GM18861 (cell line): ENCODE measurements around the gene TRIM65.
A peak's percentile ranks its signal among the peaks of the same experiment; 100 is the strongest.
"Not testable (repeated sequence)": the region's sequence is repeated elsewhere in the genome, so short reads cannot be mapped to it uniquely, and the experiment has no call there.

Experiments used
- ATAC-seq: cut with Tn5 transposase; IDR thresholded peaks from one replicate; pipeline ENCODE4 v1.9.1; 2021; ENCODE audit not compliant: unreplicated experiment

Gene TRIM65

GRCh38 chr17:75854881-75855309 lies 41.9 kb downstream of the TRIM65 start:
- ATAC-seq: no peak

GRCh38 chr17:75854101-75854748 lies 42.5 kb downstream of the TRIM65 start:
- ATAC-seq: no peak

GRCh38 chr17:75853433-75853832 lies 43.3 kb downstream of the TRIM65 start:
- no peak for ATAC-seq

GRCh38 chr17:75851693-75851991 lies 45.1 kb downstream of the TRIM65 start:
- ATAC-seq: not testable (repeated sequence)

- ATAC-seq: no peak
These were observed 45.6 kb downstream of the TRIM65 start for GRCh38 chr17:75850928-75851692.

GRCh38 chr17:75849724-75850123 lies 47.0 kb downstream of the TRIM65 start:
- no peak for ATAC-seq

GRCh38 chr17:75849279-75849646 lies 47.5 kb downstream of the TRIM65 start:
- ATAC-seq: no peak

- no peak for ATAC-seq
These were observed 48.0 kb downstream of the TRIM65 start for GRCh38 chr17:75848523-75849278.

GRCh38 chr17:75847614-75848522 lies 48.9 kb downstream of the TRIM65 start:
- no peak for ATAC-seq

GRCh38 chr17:75846692-75847613 lies 49.8 kb downstream of the TRIM65 start:
- ATAC-seq: no peak

- no peak for ATAC-seq
These were observed 50.6 kb downstream of the TRIM65 start for GRCh38 chr17:75845933-75846691.

- ATAC-seq: peak; percentile 65
These were observed 51.6 kb downstream of the TRIM65 start for GRCh38 chr17:75845058-75845711.

- no peak for ATAC-seq
These were observed 52.2 kb downstream of the TRIM65 start for GRCh38 chr17:75844530-75845057.

- no peak for ATAC-seq
These were observed 52.9 kb downstream of the TRIM65 start, which contains the start of gene UNC13D for GRCh38 chr17:75843577-75844529. Gene UNC13D (minus strand): TSS chr17:75844404. CDS start chr17:75844337, 67 bp downstream.

GRCh38 chr17:75842963-75843576 lies 53.7 kb downstream of the TRIM65 start:
- ATAC-seq: no peak

GRCh38 chr17:75842411-75842810 lies 54.3 kb downstream of the TRIM65 start:
- ATAC-seq: no peak

GRCh38 chr17:75840799-75841164 lies 56.0 kb downstream of the TRIM65 start:
- no peak for ATAC-seq
